ENCODE data around the gene AKAP13. TPM values are rescaled to one million over a fixed set of nuclear protein-coding genes. Genes with fewer than 3 reads are reported as not detected.

The AKAP13 gene
- polyA plus RNA-seq, 1 donor from 2014 or later = 10.0 TPM

DNA sequence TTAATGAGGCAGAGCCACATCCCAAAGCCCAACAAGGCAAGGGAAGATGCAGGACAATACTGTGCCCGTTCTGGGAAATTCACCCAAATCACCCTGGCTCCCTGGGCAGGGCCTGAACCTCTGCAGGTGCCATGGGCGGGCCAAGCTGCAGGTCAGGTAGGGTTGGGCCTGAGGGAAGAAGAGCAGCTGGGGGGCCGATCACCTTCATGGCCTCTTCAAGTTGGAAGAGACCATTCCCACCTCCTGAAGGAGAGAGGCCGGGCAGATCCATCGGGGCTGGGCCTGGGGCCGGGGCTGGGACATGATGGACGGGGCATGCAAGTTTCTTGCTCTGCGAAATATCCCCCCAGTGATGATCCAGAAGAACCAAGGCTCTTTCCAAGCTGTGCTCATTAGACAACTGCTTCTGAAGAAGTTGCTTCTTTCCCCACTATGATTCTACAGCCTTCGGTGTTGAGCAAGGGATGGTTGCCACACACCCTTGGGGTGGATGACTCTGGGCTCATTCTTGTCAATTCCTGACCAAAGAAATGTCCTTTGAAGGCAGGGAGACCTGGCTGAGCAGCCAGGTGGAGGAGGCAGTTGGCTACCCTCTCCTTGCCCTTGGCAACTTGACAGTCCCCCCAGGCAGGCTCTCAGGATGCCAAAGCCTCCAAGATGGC lies 376.1 kb downstream of the AKAP13 start:
- H3K79me2 ChIP-seq (replicated peaks; ENCODE audit: insufficient read depth, low read length) = no peaks in the 10 kb centered on the region
- no peaks in the 10 kb centered on the region for H3F3A ChIP-seq (ENCODE audit: insufficient read depth, low read length, poor library complexity, severe bottlenecking)
- H4K20me1 ChIP-seq (ENCODE audit: insufficient read depth) = no peaks in the 10 kb centered on the region
- no peak overlapping the region for H2AFZ ChIP-seq (ENCODE audit: low read depth, low read length)
- H3K27me3 ChIP-seq (ENCODE audit: insufficient read depth, low read depth, low read length) = no peaks in the 10 kb centered on the region
- no peaks in the 10 kb centered on the region for H3K9me2 ChIP-seq (ENCODE audit: insufficient read depth, low read length)
- H3K36me3 ChIP-seq (ENCODE audit: insufficient read depth, low read length) = no peaks in the 10 kb centered on the region
- no peak overlapping the region for H3K9ac ChIP-seq (ENCODE audit: low read length)
- no peak overlapping the region for H3K27ac ChIP-seq (ENCODE audit: low read length)
- no peak overlapping the region for H3K4me3 ChIP-seq (ENCODE audit: low read length)
- H3K4me2 ChIP-seq (ENCODE audit: low read length) = no peak overlapping the region
- TF ChIP-seq EZH2 (IDR thresholded peaks at IDR 0.05; ENCODE audit: borderline replicate concordance, insufficient read depth, low read length, poor library complexity, severe bottlenecking) (no peak), EP300 (conservative IDR thresholded peaks at IDR 0.05; ENCODE audit: poor library complexity, severe bottlenecking) (no peak), POLR2AphosphoS5 (IDR thresholded peaks at IDR 0.05) (no peak), MXI1 (conservative IDR thresholded peaks at IDR 0.05; ENCODE audit: poor library complexity, severe bottlenecking) (no peak), RAD21 (conservative IDR thresholded peaks at IDR 0.05) (no peak), TAF1 (IDR thresholded peaks at IDR 0.05; ENCODE audit: low read depth) (no peak), SMC3 (conservative IDR thresholded peaks at IDR 0.05; ENCODE audit: poor library complexity) (no peak)
- TF ChIP-seq, protein P1, sequence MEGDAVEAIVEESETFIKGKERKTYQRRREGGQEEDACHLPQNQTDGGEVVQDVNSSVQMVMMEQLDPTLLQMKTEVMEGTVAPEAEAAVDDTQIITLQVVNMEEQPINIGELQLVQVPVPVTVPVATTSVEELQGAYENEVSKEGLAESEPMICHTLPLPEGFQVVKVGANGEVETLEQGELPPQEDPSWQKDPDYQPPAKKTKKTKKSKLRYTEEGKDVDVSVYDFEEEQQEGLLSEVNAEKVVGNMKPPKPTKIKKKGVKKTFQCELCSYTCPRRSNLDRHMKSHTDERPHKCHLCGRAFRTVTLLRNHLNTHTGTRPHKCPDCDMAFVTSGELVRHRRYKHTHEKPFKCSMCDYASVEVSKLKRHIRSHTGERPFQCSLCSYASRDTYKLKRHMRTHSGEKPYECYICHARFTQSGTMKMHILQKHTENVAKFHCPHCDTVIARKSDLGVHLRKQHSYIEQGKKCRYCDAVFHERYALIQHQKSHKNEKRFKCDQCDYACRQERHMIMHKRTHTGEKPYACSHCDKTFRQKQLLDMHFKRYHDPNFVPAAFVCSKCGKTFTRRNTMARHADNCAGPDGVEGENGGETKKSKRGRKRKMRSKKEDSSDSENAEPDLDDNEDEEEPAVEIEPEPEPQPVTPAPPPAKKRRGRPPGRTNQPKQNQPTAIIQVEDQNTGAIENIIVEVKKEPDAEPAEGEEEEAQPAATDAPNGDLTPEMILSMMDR (IDR thresholded peaks at IDR 0.05; ENCODE audit: poor library complexity, severe bottlenecking) = no peak
- TF ChIP-seq, protein P2, sequence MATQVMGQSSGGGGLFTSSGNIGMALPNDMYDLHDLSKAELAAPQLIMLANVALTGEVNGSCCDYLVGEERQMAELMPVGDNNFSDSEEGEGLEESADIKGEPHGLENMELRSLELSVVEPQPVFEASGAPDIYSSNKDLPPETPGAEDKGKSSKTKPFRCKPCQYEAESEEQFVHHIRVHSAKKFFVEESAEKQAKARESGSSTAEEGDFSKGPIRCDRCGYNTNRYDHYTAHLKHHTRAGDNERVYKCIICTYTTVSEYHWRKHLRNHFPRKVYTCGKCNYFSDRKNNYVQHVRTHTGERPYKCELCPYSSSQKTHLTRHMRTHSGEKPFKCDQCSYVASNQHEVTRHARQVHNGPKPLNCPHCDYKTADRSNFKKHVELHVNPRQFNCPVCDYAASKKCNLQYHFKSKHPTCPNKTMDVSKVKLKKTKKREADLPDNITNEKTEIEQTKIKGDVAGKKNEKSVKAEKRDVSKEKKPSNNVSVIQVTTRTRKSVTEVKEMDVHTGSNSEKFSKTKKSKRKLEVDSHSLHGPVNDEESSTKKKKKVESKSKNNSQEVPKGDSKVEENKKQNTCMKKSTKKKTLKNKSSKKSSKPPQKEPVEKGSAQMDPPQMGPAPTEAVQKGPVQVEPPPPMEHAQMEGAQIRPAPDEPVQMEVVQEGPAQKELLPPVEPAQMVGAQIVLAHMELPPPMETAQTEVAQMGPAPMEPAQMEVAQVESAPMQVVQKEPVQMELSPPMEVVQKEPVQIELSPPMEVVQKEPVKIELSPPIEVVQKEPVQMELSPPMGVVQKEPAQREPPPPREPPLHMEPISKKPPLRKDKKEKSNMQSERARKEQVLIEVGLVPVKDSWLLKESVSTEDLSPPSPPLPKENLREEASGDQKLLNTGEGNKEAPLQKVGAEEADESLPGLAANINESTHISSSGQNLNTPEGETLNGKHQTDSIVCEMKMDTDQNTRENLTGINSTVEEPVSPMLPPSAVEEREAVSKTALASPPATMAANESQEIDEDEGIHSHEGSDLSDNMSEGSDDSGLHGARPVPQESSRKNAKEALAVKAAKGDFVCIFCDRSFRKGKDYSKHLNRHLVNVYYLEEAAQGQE (IDR thresholded peaks at IDR 0.05; ENCODE audit: borderline replicate concordance) = no peak
- no peaks in the 10 kb centered on the region for H3K9me3 ChIP-seq (ENCODE audit: low read length)

DNA sequence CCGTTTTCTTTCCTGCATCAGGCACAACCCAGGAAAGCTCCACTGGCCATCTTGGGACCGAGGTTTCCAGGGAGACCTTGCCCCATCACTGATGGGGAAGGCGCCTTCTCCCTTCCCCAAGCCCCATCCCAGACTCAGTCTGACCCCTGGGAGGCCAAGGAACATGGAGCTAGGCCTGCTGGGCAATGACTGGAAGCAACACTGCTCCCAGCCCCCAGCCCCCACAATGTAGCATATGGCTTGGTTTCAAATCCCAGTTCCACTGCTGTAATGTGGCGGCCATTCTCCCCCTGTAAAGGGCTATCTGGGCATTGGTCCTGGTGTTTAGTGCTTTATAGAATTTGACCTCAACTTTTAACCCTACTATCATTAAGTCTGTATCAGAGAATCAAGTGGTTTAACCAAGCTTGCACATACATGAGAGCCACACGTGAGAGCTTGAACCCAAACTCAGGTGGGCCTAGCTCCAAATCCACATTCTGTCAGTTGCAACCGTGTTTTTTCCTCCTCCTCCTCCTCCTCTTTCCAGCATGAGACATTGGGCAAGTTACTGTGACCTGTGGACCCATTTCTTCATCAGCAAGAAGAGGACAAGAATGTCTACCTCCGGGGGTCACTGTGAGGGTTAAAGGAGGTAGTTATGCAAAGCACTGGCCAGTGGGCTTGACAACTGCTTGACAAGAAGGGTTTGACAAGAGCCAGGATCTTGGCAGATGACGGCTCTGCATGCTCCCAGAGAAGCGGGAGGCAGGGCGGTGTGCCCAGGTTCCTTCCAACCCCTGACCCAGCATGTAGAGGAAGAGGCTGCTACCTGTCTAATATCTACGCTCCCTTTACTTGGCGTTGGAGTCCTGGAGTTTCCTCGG lies 376.9 kb downstream of the AKAP13 start:
- no peaks in the 10 kb centered on the region for H4K20me1 ChIP-seq (ENCODE audit: insufficient read depth)
- no peak overlapping the region for H3K9ac ChIP-seq (ENCODE audit: low read length)
- H3K9me2 ChIP-seq (ENCODE audit: insufficient read depth, low read length) = no peaks in the 10 kb centered on the region
- H3K79me2 ChIP-seq (replicated peaks; ENCODE audit: insufficient read depth, low read length) = no peaks in the 10 kb centered on the region
- H3K9me3 ChIP-seq (ENCODE audit: low read length) = no peaks in the 10 kb centered on the region
- no peaks in the 10 kb centered on the region for H3K36me3 ChIP-seq (ENCODE audit: insufficient read depth, low read length)
- no peak for TF ChIP-seq EP300 (conservative IDR thresholded peaks at IDR 0.05; ENCODE audit: poor library complexity, severe bottlenecking)
- no peak for TF ChIP-seq MXI1 (conservative IDR thresholded peaks at IDR 0.05; ENCODE audit: poor library complexity, severe bottlenecking)
- TF ChIP-seq TAF1 (IDR thresholded peaks at IDR 0.05; ENCODE audit: low read depth) = no peak
- TF ChIP-seq SMC3 (conservative IDR thresholded peaks at IDR 0.05; ENCODE audit: poor library complexity) = no peak
- TF ChIP-seq, protein P2 (IDR thresholded peaks at IDR 0.05; ENCODE audit: borderline replicate concordance) = no peak
- no peak for TF ChIP-seq RAD21 (conservative IDR thresholded peaks at IDR 0.05)
- TF ChIP-seq, protein P1 (IDR thresholded peaks at IDR 0.05; ENCODE audit: poor library complexity, severe bottlenecking) = no peak
- no peak for TF ChIP-seq EZH2 (IDR thresholded peaks at IDR 0.05; ENCODE audit: borderline replicate concordance, insufficient read depth, low read length, poor library complexity, severe bottlenecking)
- no peak for TF ChIP-seq POLR2AphosphoS5 (IDR thresholded peaks at IDR 0.05)
- no peak overlapping the region for H3K27ac ChIP-seq (ENCODE audit: low read length)
- no peak overlapping the region for H2AFZ ChIP-seq (ENCODE audit: low read depth, low read length)
- H3K4me3 ChIP-seq (ENCODE audit: low read length) = no peak overlapping the region
- H3K27me3 ChIP-seq (ENCODE audit: insufficient read depth, low read depth, low read length) = no peaks in the 10 kb centered on the region
- no peaks in the 10 kb centered on the region for H3F3A ChIP-seq (ENCODE audit: insufficient read depth, low read length, poor library complexity, severe bottlenecking)
- no peak overlapping the region for H3K4me2 ChIP-seq (ENCODE audit: low read length)

All from neural cell (in vitro differentiated cells).